NCI-H1417 treated with DMSO at 0.1 percent for 48 hours (cell line): Measurements from ENCODE around the gene CD48.
"Not testable (repeated sequence)": the region's sequence is repeated elsewhere in the genome, so short reads cannot be mapped to it uniquely, and the experiment has no call there.

Experiments
- DNase-seq: peaks from one replicate; lab custom pipeline; 2025; lab: John Stamatoyannopoulos, UW

Gene CD48

GRCh38 chr1:160741612-160742348 lies 30.2 kb upstream of the CD48 start:
- DNase-seq = no peak

DNA sequence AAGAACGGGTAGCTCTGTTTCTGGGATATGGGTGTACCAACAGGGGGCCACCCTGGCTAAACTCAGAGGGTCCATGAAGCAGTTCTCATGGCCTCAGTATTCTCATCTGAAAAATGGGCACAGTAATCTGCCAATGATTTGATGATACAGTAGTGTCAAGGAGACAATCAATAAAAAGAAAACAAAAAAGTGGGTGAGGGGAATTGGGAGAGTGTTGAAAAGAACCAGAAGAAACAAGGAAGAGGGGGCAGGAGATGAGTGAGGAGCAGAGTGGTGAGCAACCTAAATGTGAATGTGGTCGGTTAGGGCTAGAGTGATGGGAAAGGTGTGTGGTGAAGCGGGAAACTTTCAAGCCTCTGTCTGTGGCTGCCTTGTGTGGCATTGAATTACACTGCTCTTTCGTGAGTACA lies 29.5 kb upstream of the CD48 start:
- no peak for DNase-seq

GRCh38 chr1:160740133-160740688 lies 28.6 kb upstream of the CD48 start:
- DNase-seq = no peak

DNA sequence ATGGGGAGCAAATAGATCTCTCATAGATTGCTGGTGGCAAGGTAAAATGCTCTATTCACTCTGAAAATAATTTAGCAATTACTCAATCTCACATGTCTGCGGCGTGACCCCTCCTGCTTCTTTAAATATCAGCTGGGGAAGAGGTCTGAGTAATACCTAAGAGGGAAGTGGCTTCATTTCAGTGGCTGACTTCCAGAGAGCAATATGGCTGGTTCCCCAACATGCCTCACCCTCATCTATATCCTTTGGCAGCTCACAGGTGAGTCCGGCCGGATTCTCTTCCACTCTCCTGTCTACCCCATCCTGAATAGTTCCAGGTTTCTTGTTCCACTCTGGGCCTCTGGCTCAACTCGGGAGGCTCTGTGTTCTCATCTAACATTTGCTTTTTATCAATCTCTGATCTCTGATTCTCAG lies 27.5 kb upstream of the CD48 start, which contains the start of gene SLAMF7:
Gene SLAMF7, plus strand, starts transcription at position 150 of the 414 bp plus-strand sequence. Its CDS starts 55 bp downstream, at position 205.
- DNase-seq = no peak

- DNase-seq = no peak
Observed at GRCh38 chr1:160738271-160738670, 26.6 kb upstream of the CD48 start.

DNA sequence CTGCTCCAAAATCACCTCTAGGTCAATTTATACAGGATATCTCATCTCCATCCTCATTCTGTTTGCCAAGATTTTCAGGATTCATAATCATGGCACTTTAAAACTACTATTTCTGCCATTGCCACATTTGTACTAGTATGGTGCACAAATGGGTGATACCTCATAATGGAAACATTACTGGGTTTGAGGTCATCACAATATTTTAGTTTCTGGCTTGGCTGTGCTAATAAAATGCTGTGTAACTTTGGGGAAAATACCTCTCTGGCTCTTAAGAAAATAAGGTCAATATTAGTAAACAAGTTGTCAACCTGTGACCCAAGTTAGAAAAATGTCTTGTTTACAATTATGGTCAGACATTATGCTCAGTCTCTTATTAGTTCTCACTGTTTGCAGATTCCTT lies 22.7 kb upstream of the CD48 start:
- DNase-seq = no peak

DNA sequence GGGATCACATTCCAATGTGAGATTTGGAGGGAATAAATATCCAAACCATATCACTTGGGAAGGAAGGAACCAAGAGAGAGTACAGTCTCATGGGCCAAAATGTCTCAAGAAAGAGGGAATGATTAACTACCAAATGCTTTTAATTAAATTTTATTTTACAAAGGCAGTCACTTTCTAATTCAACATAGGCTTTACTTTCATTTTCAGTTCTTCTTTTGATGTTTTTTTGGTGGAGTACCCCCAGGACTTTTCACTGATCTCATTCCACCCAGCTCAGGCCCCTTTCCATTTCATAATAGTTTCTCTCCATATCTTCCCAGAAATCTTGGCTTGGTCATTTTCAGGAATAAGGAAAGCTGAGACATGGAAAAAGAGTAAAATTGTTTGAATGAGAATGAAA lies 22.3 kb upstream of the CD48 start:
- DNase-seq = no peak

GRCh38 chr1:160731990-160732389 lies 20.4 kb upstream of the CD48 start:
- DNase-seq = no peak

- DNase-seq = not testable (repeated sequence)
Observed at GRCh38 chr1:160731564-160731963, 19.9 kb upstream of the CD48 start.

DNA sequence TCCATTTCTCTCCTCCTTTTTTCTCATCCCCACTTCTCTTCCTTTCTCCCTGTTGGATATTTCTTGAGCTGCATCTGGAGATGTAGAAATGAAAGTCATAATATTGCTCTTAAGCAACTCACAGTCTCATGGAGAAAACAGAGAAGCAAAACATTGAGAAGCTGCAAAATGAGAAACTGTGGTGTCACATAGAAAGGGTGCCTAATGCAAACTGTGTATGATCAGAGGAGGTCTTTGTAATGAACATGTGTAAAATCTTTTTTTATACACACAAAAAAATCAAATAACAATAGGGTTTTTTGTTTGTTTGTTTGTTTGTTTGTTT lies 15.7 kb upstream of the CD48 start:
- DNase-seq = no peak

DNA sequence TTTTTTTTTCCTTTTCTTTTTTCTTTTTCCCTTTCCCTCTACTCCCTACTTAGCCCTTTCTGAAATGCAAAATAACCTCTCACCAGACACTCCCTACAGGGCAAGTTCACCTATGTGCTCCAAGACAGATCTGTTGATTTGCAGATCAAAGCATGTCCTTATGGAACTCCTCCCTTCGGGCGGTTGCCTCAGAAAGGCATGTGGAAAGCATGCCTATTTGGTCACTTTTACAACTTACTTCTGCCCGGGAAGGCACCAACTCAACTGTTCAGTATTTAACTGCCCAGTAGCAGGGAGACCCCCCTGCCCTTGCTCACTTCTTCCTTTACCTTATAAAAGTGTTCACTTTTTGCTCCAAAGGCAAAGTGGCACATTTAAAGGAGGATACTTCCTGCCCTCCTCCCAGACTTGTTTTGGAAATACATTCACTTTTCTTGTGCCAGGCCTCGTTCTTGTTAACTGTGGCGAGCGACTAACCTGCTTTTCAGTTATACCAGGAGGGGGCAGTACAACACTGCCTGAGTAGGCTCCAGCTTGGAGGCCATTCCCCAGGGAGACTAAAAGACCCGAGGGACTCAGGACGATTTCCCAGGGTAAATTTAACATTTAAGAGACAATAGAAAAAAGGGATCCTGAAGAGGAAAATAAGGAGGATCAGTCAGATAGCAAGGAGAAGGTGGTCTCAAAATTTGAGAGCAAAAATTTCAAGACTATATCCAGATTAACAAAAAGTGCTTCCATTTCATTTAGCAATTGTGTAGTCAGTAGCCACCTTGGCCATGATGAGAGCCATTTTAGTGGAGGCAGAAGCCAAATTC lies 15.1 kb upstream of the CD48 start:
- no peak for DNase-seq

DNA sequence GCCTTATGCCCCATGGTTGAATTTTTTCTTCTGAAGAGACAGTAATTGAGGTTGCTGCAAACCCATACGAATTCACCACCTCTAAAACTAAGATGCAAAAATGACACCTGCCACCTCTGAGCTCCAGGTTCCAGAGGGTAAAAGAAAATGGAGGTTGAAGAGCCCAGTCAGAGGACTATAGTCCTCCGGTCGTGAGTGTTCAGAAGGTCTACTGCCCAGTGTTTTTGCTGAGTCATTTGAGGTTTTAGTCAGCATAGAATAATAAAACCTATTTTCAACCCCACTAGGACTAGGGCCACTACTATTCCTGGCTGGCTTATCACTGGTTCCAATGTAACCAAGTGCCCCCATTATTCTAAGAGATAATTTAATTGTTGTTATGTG lies 14.5 kb upstream of the CD48 start:
- DNase-seq = no peak

DNA sequence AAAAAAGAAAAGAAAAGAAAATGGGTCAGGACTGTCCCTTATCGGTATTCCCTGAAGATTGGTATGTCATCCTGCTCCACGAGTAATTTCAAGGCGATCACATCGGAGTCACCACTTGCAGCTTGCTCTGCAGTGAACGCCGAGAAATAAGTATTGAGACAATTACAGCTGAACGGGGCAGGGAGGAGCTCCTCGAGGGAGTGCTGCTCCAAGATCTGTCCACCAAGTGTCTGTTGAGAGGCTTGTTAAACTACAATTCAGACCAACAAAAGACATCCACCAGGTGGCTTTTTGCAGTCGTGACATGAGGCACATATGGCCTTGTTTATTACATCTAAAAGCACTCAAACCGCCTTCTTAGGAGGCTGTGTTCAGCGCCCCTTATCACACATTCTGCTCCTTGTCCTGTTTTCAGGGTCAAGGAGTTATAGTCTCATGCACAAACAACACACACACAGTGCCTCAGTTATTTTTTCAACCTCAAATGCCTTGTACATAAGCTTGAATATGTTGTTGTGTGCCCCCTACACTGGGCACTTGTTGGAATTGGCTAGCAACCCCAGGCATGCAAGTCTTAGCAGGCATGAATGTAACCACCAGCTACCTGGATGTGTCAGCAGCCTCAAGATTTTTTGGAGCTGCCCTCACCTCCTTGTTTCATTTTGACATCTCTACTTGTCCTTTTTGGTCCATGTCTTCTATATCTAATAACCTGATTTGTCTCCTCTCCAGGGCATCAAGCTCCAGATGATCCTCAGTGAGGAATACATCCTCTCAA lies 13.0 kb upstream of the CD48 start:
- no peak for DNase-seq

- DNase-seq = no peak
Observed at GRCh38 chr1:160723332-160723731, 11.7 kb upstream of the CD48 start.

- no peak for DNase-seq
Observed at GRCh38 chr1:160722726-160723125, 11.1 kb upstream of the CD48 start.

DNA sequence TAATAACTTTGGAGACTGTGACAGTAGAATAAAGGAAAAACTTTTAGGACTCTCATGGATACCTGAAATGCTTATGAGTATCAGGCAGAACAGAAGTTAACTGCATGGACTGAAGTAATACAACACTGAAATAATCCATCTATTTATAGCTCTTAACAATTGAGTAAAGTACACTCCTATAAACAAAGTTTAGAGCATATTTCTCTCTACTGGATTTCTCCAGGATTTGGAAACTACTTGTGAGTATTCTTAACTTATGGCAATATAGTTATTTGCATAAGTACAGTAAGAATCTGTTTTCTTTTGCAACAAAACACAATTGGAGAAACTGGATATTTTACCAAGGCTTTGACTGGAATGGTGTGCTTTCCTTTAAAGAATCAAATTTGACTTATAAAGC lies 9.9 kb upstream of the CD48 start:
- no peak for DNase-seq

DNA sequence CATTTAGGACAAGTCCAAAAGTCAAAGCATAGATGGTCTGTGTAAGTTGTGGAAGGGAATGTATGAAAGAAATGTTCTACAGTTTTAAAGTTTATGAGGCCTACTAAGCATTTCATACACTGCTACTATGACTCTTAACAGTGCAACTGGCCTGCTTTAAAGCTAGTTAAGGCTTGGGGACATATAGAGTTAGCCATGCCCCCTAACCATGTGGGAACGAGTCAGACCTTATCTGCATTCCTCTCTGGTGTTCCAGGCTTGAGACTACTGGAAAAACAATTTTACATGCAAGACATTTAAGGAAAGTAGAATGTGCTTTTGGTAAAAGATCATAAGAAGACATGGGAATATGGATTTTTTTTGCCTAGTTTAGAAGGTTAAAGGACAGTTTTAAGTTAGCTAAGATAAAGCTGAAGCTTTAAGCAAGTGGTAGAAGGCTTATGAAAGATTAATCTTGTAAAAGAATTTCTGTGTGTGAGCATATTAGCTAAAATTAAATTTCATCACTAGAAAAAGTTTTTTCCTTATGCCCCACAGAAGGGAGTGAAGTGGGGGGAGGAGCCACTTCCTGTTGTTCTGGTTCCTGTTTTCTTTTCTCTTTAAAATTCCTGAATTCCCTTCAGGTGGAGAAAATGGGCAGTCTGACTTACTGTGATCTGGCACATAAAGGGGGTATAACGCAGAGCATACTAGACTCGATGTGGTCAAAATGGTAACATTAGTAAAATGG lies 8.9 kb upstream of the CD48 start:
- DNase-seq = no peak

DNA sequence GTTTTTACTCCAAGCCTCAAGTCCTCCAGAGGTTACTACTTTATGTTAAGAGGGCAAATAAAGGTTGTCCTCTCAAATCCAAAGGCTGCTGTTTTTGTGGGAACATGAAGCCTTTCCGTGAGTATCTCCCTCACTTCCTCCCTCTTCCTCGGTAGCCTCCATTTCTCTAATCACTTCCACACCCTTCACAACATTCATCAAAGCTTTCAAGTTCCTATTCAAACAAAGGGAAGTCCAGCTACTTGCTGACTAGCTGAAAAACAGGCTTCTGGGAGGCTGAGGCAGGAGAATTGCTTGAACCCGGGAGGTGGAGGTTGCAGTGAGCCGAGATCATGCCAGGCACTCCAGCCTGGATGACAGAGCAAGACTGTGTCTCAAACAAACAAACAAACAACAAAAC lies 6.6 kb upstream of the CD48 start:
- no peak for DNase-seq

DNA sequence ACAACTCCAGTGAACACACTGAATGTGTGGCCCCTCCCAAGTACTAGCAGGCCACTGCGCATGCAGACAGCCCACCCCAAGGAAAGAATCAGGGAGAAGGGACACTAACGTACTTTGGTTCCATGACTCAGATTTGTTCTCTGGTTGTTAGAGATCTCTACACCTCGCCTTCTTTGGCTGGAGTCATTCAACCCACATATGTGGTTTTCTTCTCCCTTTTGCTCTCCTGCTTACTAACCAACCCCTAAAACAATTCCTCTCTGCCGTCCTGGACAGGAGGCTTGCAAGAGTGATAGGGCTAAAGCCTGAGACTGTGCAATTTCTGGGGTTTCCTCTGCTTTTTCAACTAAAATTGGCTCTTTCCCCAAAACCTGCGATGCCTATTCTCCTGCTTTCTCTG lies 5.7 kb upstream of the CD48 start:
- DNase-seq = no peak

DNA sequence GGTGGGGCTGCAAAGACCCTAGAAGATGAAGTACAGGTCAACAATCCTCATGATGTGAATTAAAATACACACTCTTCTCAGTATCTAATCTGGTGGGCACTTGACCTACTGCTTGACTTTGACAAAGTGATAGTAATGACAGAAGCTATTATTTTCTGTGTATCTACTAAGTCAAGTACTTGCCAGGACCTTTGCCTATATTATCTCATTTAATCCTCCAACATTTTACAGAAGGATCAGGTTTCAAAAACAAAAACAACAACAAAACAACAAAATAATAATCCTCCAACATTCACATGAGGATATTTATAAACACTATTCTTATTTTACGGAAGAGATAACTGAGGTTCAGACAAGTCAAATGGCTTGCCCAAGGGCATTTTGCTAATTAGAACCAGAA lies 4.4 kb upstream of the CD48 start:
- no peak for DNase-seq

- not testable (repeated sequence) for DNase-seq
Observed at GRCh38 chr1:160714034-160714648, 2.5 kb upstream of the CD48 start.
